NCI-H82 treated with DMSO at 0.1 percent for 48 hours (cell line): ENCODE data around the gene GBA3.

Experiments
- DNase-seq: peaks from one replicate; lab custom pipeline; 2025; ENCODE audit not compliant: unreplicated experiment; lab: John Stamatoyannopoulos, UW

The GBA3 gene

DNA sequence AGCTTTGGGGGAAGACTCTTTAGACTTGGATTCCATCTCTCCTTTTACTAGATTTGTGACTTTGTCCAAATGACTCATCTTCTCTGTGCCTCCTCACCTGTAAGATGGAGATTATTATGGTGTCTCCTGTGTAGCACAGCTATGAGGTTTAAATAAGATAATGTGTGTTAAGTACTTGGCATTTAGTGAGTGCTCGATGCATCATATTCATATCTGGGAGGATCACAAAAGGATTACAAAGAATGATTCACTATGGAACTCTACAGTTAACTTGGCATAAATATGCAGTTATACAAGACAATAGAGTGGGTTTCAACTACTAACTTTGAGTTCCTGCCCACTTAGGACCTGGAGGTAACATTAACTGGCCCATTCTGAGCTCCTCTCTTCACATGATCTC, 2.3 kb downstream of the GBA3 start:
- no peak for DNase-seq

DNA sequence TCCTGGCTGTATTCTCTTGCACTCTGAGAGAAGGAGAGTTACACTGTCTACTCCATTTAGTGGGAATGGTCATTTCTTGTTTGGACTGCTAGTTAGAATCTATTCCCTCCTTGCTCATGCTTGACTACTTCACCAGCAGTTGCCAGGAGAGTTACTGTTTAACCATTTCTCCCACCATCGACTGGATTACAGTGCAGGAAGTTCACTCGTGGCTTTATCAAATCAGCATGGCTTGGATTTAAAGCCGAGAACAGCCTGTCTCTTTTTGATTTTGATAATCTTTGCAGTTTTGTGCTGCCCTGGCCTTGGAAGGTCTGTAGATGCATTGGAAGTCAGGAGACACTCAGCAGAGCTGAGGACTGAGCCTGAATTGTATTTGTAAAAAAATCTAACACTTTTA, 3.2 kb downstream of the GBA3 start:
- DNase-seq: no peak

DNA sequence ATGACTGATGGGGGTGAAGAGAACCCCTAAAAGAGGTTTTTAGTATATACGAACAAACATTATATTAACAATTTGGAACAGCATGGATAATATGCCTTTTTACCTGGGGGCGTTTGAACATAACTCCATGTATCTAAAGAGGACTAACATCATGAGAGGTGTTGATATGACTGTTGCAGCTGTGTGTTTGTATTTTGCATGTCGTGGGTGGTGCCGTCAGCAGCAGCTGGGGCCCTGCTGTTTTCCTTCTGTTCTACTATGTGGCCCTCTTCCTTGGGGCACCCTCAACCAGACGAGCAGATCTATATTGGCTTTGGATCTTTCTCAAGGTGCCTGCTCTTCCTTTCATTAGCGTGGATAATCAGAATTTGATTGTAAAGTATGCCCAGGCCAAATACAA, 11.2 kb downstream of the GBA3 start:
- no peak for DNase-seq

DNA sequence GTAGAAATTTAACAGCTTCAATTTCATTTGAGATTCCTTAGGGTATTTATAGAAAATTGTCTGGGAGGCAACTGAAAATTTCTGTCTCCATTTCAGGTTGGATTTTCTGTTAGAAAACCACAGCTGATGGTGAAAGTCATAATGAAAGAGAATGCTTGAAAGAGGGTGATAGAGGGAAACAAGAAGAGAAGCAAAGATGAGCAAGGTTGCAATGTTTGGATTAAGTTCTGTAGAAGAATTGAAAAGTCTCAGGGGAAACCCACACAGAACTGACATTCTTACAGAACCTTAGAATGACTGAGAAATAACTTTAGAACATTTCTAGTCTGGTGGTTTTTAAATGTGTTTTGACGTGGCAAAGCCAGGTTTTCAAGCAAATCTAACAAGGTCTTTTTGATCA, 14.7 kb downstream of the GBA3 start:
- DNase-seq: no peak

DNA sequence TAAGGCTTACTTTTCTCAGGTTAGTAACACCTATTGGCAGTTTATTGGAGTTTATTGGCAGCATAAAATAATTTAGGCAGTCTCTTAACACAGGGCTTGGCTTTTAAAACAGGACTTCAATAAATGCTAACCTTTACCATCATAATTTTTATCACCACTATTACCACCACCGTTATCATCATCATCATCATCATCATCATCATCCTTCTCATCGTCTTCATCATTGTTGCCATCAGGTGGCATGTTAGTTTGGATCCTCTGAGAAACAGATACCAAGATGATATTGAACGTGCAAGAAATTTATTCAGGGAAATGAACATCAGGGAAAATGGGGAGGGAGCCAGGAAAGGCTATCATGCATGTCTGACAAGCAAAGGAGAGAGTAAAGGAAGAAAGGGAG, 16.2 kb downstream of the GBA3 start:
- DNase-seq: no peak

DNA sequence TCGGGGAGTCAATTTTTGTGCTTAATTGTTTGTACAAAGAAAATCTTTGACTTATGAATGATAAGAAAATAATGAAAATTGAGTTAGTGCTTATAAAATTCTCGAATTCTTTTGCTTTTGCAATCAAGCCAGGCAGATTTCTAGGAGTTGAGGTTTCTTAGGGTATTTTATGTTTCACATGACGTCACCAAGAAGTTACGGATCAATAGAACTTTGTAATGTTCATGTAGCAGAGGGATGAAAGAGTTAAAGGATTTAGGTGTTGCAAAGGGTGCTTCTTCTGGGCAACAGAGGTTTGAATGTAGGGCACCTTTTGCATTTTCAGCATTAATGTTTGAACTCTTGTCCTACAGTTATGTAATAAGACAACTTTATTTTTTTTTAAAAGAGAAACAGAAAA, 19.4 kb downstream of the GBA3 start:
- DNase-seq: no peak

DNA sequence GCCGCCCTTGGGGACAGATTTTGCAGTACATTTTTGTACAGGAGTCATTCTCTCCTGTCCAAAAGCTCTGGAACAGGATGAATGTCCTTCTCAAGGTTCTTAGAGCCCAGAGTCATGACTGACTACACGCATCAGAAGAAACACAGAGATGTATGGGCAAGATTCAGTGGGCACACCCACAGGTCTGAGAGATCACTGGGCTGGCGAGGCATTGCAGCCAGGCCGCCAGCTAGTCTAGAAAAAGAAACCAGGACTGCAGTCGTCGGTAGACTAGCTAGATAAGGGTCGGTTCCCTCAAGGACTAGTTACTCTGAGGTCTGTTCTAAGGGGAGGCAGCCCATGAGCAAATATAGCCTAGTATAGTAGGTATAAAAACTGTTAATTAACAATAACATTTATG, 19.8 kb downstream of the GBA3 start:
- DNase-seq: no peak

DNA sequence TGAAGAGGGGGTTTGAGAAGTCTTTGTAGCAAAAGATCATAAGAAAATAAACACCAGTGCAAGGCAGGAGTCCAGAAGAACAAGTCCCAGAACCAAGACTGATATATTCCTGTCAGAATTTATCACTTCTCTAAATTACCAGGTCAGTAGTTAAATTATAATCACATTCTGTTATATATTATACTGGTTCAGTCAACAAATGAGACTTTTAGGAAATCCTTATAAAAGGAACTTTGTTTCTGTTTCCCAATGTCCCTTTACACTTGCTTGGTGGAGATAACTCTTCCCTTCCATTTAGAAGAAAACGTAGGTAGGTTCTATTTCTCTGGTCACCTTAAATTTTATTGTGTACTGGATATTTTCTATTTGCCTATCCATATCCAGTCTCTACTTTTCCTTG, 21.1 kb downstream of the GBA3 start:
- no peak for DNase-seq

DNA sequence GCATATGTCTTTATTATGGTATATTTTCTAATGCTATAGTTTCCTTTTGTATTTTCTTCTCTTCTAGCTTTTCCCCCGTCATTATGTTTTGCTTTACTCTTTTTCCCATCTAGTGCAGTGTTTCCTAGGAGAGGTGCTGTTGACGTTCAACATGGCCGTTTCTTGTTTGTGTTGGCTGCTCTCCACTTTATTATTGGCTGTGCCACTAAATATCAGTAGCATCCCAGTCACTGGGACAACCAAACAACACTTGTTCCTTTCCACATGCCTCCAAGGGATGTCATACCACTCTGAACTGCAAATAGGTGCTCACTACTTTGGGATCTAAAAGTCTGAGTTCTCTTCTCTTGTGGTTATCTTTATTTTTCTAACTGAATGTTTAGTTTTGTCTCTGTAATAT, 26.5 kb downstream of the GBA3 start:
- no peak for DNase-seq

DNA sequence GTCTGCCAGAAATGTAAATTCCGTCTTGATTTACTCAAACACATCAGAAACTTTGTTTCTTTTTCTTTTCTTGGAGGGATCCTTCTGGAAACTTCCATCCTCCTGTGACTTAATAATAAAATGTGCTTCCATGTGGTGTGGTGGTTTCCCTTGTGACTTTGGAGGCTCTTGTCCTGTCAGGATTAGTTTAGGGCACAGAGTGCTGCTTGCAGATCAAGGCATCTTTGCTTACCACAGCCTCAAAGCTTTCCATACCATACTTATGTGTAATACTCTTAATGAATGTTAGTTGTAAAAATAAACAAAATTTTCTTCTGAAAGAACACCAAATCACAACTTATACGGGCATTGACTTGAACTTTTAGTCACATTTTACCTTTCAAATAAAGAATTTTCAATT, 27.4 kb downstream of the GBA3 start:
- no peak for DNase-seq

DNA sequence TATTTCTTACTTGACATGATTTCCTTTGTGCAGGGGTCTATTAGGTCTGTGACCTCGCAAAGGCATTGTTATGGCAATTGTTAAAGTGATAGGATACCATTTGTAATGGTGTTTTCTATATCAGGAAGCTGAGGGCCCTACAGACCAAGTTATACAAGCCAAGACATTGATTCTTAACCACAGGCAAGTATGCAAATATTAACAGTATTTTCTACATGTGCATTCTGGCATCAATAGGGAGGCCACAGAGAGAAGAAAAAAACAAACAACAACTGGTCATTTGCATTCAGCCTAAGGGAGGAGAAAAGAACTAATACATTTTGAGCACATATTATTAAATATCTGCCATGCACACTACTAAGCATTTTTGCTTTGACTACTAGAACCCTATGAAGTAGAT, 28.5 kb downstream of the GBA3 start:
- DNase-seq: no peak

DNA sequence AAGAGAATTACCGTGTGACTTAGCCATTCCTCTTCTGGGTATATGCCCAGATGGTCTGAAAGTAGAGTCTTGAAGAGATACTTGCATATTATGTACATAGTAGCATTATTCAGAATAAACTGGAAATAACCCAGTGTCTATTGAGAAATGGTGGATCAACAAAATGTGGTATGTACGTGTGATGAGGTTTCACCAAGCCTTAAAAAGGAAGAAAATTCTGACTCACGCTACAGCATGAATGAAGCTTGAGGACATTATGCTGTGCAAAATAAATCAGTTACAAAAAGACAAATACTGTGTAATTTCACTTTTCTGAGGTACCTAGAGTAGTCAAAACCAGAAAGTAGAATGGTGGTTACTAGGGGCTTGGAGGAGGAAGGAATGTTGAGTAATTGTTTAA, 37.3 kb downstream of the GBA3 start:
- DNase-seq: no peak

DNA sequence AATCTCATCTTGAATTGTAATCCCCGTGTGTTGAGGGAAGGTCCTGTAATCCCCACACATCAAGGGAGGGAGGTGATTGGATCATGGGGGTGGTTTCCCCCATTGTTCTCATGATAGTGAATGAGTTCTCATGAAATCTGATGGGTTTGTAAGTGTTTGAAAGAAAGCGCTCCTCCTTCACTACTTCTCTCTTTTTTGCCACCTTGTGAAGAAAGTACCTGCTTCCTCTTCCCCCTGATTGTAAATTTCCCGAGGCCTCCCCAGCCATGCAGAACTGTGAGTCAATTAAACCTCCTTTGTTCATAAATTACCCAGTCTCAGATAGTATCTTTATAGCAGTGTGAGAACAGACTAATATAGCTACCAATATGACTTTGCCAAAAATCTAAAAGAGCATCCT, 41.1 kb downstream of the GBA3 start:
- DNase-seq: no peak

DNA sequence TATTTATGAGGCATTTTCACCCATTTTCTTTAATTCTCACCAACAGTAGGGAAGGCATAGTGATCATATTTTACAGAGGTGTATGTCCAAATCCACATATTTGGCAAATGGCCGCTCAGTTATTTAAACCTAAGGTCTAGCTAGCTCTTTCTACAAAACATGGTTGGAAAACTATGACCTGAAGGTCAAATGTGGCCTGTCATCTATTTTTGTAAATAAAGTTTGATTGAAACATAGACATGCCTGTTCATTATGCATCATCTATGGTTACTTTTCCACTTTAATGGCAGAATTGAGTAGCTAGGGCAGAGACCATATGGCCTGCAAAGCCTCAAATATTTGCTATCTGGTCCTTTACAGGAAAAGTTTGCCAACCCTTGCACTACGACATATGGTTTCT, 44.2 kb downstream of the GBA3 start:
- DNase-seq: no peak

DNA sequence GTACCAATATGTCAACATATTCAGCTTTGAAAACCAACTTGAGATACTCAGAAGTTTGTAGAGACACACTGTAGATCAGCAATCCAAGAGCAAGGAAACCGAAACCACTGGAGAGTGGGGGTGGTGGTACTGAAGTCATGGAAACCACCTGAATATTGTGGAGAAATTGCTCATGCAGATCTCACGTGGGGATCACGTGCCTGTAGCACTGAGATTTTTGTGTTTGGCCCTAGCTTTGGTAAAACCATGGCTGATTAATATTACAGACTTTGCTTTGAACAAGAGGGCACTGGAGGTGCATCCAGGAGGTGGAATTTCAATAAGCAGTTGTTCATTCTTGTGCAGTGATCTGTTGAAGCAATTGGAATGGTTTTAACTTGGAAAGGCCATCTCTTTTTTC, 47.2 kb downstream of the GBA3 start:
- no peak for DNase-seq

DNA sequence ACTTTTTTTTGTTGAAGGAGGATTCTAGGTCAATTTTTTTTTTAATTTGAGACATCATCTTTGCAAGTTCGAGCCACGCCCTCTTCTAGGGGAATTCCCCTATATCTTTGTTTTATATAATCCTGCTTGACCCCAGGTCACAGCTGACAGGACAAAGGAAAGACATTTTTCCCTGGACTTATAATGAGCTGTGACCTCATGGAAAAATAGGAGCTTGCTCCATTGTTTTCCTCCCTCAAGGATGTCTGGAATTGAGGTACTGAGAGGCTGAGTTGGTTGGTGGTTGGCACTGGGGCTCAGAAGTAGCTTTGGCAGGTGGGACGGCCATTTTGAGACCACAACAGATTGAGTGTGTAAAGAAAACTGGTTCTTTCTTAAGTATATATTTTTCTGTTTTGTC, 49.0 kb downstream of the GBA3 start:
- no peak for DNase-seq

DNA sequence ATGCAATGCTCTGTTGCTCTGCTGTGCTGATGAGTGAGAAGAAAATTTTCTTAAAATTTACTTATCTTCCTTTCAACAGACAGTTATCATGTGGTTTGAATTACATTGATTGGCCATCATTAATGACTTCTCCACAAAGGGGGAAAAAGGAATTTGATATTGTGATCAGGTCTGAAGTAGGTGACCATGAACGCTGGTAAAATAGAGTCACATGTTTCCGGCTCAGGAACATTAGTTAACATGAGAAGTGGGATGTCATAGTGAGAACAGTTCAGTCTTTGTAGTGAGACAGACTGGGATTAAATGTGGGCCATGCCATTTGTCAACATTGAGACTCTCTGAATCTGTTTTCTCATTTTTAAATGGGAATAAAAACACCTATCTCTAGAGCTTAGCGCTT, 50.6 kb downstream of the GBA3 start:
- DNase-seq: no peak

DNA sequence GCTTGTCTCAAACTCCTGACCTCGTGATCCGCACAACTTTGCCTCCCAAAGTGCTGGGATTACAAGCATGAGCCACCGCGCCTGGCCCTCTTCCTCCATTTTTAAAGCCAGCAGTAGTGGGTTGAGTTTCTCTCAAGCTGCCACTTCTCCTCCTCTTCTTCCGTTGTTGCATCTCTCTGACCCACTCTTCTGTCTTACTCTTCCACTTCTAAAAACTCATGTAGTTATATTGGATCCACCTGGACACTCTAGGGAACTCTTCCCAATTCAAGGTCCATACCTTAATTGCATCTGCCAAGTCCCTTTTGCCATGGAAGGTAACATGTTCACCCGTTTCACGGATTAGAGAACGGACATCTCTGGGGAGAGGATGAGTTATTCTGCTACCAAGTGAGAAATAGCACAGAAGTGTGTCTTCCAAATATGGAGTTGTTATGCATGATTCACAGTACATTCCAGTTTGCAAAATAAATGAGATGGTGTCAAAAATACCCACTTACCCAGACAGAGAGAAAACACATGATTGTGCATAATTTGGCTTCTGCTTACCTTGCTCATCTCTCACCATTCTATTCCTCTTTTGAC, 51.8 kb downstream of the GBA3 start:
- DNase-seq: no peak

DNA sequence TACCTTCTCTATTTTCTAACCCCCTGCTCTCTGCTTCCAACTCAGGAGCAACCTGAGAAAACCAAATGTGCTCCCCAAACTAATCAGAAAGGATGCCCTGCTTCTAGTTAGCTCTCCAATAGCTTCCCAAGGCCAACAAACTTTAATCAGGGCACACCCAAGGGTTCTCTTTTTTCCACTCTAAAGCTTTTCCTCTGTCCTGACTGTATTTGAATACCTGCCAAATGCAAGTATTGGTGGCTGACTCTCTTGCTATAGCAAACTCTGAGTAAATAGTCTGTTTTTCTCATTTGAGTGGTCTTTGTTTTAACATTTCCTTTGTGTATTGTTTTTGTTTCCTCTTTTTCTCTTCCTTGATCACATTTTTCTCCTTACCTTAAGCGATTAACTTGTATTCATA, 52.5 kb downstream of the GBA3 start:
- no peak for DNase-seq

DNA sequence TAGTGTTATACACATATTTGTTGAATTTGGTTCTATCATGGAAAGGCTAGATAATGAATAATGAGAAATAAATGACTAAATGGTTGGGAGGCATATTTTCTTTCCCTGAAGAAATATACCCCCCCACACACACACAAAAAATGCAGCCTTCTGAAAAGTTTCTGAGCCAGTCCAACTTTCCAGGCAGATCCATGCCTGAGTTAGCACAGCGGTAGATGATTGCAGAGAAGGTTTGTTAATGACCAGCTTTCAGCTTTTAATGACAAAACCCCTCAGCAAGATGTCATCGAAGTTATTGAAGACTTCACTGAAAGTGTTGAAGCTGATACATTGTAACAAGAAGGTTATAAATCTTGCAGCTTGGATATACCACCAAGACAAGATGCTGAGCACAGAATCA, 61.4 kb downstream of the GBA3 start:
- no peak for DNase-seq

DNA sequence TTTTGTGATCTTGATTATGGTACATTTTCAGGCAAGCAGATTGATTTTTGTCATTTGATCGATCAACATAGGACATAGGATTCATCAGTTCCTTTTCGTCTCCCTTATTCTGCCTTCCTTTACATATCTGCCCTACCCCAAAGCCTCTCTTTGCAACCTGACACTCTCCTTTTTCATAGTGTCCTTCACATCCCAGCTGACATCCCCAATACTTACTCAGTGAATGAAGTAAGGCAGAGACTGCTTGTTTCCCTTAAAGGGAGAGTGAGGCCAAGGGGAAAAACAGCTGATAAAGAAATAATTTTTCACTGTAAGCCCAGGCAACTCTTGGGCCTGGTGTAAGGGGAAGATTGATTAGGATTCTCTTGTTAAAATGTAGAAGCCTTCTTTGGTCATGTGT, 69.8 kb downstream of the GBA3 start:
- DNase-seq: no peak

DNA sequence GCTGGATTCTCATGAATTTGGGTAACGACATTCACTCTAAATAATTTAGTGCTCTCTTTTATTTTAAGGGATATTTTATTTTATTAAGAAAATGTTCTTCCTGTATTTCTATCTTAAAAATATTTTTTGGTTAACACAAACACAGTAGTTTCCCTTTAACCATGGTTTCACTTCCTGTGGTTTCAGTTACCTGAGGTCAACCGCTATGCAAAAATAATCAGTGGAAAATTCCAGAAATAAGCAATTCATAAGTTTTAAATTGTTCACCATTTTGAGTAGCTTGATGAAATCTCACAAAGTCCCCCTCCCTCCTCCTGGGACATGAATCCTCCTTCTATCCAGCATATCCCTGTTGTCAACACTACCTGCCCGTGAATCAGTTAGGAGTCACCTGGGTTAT, 71.4 kb downstream of the GBA3 start:
- no peak for DNase-seq

DNA sequence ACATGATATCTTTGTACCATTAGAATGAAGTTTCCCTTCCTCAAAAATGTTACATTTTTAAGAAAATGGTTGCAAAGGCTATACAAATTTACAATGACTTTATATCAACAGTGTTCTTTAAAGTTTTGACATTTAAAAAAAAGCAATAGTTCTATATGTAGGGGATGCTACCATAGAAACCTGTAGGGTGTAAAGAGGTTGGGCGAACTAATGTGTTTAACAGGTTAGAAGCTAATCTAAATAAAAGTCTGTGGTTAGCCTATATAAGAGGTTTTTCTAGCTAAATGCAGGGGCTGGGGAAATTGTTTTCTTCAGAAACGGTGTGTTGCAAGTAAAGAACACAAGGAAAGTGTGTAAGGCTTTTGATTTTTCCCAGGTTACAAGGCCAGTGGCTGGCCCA, 73.3 kb downstream of the GBA3 start:
- DNase-seq: no peak

DNA sequence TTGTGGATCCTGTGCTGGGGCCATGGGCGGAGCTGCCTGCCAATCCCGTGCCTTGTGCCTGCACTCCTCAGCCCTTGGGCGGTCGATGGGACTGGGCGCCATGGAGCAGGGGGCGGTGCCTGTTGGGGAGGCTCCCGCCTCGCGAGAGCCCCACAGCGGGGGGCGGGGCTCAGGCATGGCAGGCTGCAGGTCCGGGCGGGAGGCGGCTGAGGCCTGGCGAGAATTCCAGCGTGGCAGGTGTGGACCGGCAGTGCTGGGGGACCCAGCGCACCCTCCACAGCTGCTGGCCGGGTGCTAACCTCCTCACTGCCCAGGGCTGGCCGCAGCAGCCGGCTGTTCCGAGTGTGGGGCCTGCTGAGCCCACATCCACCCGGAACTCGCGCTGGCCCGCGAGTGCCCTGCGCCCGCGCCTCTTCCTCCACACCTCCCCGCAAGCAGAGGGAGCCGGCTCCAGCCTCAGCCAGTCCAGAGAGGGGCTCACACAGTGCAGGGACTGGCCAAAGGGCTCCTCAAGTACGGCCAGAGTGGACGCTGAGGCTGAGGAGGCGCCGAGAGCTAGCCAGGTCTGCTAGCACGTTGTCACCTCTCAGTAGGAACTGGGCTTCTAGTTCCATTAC, 85.9 kb downstream of the GBA3 start:
- DNase-seq: no peak
